GM12865 (cell line): ENCODE results near the gene RNASE1.

Experiments
- DNase-seq: peaks from one replicate; pipeline ENCODE4 v3.0.0; 2010; ENCODE audit warnings: low read depth
- H3K4me3 ChIP-seq: 2 replicates; pipeline ENCODE4 v1.5.1; 2011; ENCODE audit warnings: mild to moderate bottlenecking, low read depth, low read length, control low read depth
- CTCF ChIP-seq: IDR thresholded peaks from 2 replicates; pipeline ENCODE4 v1.5.1; 2011; ENCODE audit warnings: low read length, control low read depth, low read depth, inconsistent platforms; ENCODE audit not compliant: insufficient read depth; ENCODE audit errors: missing control alignments

The RNASE1 gene

GRCh38 chr14:20790464-20791116 lies 12.1 kb downstream of the RNASE1 start:
- no peak for TF ChIP-seq CTCF
- no peak for DNase-seq
- no peak overlapping the region for H3K4me3 ChIP-seq

GRCh38 chr14:20789230-20789813 lies 13.3 kb downstream of the RNASE1 start:
- no peak for DNase-seq
- H3K4me3 ChIP-seq = no peak overlapping the region
- TF ChIP-seq CTCF = no peak

- no peak for TF ChIP-seq CTCF
- DNase-seq = no peak
- H3K4me3 ChIP-seq = no peak overlapping the region
Measured at GRCh38 chr14:20787025-20787424, 15.6 kb downstream of the RNASE1 start.

GRCh38 chr14:20782280-20782890 lies 20.3 kb downstream of the RNASE1 start:
- H3K4me3 ChIP-seq = peak overlapping the region; percentile 62
- no peak for TF ChIP-seq CTCF
- peak; percentile 64 for DNase-seq

DNA sequence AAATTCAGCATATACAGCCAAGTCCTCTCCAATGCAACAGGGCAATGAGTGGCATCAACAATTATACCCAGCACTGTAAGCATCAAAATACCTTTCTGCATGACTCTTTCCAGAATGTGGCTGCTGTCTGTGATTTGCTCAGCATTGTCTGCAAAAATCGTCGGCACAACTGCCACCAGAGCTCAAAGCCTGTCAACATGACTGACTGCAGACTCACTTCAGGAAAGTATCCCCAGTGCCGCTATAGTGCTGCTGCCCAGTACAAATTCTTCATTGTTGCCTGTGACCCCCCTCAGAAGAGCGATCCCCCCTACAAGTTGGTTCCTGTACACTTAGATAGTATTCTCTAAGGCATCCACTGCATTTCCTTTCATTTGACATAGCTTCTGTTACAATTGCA lies 20.8 kb downstream of the RNASE1 start:
- H3K4me3 ChIP-seq = peak overlapping the region; percentile 62
- DNase-seq = peak; percentile 37
- no peak for TF ChIP-seq CTCF

DNA sequence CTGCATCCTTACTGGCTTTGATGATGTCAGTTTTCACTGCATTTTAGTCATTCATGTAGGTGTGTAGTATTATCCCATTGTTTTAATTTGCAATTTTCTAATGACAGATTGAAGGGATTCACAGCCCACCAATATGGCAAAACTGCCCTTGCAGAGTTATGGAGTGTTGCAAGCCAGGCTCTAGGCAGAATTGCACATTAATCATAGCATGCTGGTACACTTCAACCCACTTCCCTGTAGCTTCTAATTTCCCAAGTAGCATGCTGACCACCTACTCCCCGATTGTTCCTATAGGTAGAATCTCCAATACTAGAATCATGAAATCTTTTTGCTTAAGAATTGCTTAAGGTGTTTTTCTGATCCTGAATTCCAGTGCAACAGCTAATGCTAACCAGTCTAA lies 26.7 kb downstream of the RNASE1 start:
- no peak for TF ChIP-seq CTCF
- no peak for DNase-seq
- no peak overlapping the region for H3K4me3 ChIP-seq

GRCh38 chr14:20775043-20775442 lies 27.6 kb downstream of the RNASE1 start:
- DNase-seq = no peak
- no peak overlapping the region for H3K4me3 ChIP-seq
- TF ChIP-seq CTCF = no peak
